GM12801 (cell line): ENCODE measurements around the gene COL13A1.

Experiments used
- CTCF ChIP-seq: IDR thresholded peaks from one replicate; pipeline ENCODE4 v1.5.1; 2011; ENCODE audit warnings: control low read depth; ENCODE audit not compliant: insufficient read length; ENCODE audit errors: extremely low read depth

The COL13A1 gene

DNA sequence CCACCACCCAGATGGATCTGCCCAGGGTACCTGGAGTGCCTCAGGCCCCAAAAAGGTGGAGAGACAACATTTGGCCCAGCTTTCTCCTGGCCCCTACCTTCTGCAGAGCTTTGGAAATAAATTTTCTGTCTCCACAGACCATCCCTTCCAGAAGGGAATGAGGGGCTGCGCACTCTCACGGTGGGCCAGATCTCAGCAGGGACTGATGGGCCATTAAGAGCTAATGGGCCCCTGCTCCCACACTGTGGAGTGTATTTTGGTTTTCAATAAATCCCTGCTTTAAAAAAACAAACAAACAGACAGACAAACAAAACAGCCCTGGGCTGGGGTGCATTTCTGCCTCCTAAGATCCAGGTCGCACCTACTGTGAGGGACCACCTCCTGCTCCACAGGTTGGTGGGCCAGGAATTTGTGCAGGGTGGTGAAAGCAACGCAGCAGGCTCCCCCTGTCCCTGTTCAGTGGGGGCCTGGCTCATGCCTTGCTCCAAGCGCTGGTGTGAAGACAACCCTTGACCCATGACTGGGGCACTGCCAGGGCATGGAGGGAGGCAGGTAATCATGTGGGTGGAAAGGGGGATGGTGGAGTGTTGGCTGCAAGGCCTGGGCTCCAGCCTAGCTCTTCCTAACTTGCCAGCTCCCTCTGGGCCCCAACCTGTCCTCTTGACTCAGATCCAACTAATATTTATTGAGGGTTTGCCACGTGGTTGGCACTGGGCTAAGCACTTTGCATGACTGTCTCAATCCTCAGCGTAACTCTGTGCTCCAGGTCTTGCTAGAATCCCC lies 88.5 kb downstream of the COL13A1 start:
- no peak for TF ChIP-seq CTCF

GRCh38 chr10:69891057-69891617 lies 89.4 kb downstream of the COL13A1 start:
- TF ChIP-seq CTCF: no peak

- no peak for TF ChIP-seq CTCF
These were observed 90.7 kb downstream of the COL13A1 start for GRCh38 chr10:69892406-69892805.

GRCh38 chr10:69892816-69893215 lies 91.1 kb downstream of the COL13A1 start:
- no peak for TF ChIP-seq CTCF

- TF ChIP-seq CTCF: no peak
These were observed 91.7 kb downstream of the COL13A1 start for GRCh38 chr10:69893271-69893900.

- TF ChIP-seq CTCF: no peak
These were observed 92.5 kb downstream of the COL13A1 start for GRCh38 chr10:69894156-69894555.

- TF ChIP-seq CTCF: no peak
These were observed 94.1 kb downstream of the COL13A1 start for GRCh38 chr10:69895759-69896158.
